Endothelial cell of umbilical vein (primary cell): ENCODE measurements around the gene DLG5.

Experiments
- EZH2 ChIP-seq: IDR thresholded peaks from 2 replicates; pipeline ENCODE4 v1.6.1; 2012; ENCODE audit warnings: borderline replicate concordance, low read depth, mild to moderate bottlenecking, moderate library complexity, low read length, inconsistent platforms; ENCODE audit not compliant: severe bottlenecking
- FOS ChIP-seq: IDR thresholded peaks from 2 replicates; pipeline ENCODE4 v1.6.1; 2011; ENCODE audit warnings: mild to moderate bottlenecking, low read length, moderate library complexity, borderline replicate concordance; ENCODE audit not compliant: insufficient read depth
- GATA2 ChIP-seq: IDR thresholded peaks from 2 replicates; pipeline ENCODE4 v1.7.0; 2011; ENCODE audit warnings: low read depth, mild to moderate bottlenecking, moderate library complexity, mixed read lengths, low read length; ENCODE audit not compliant: insufficient read length, insufficient read depth
- POLR2A ChIP-seq: IDR thresholded peaks from 2 replicates; pipeline ENCODE4 v1.6.1; 2012; ENCODE audit warnings: low read depth, mild to moderate bottlenecking, control low read depth, low read length
- POLR2AphosphoS5 ChIP-seq: IDR thresholded peaks from 2 replicates; pipeline ENCODE4 v1.6.1; 2012; ENCODE audit warnings: low read depth, mild to moderate bottlenecking, control low read depth, low read length, moderate library complexity; ENCODE audit not compliant: insufficient read depth
- TF ChIP-seq, protein P1 (sequence below), 2 donors: IDR thresholded peaks; 1 replicate in 1 of 2; 2 replicates in 1 of 2; pipeline ENCODE4 v1.5.1; 2011; ENCODE audit warnings: low read length in 2 of 2, mild to moderate bottlenecking in 2 of 2, moderate library complexity in 2 of 2, control low read depth in 1 of 2, inconsistent platforms in 1 of 2, low read depth in 1 of 2; ENCODE audit not compliant: insufficient read depth in 1 of 2; ENCODE audit errors: extremely low read depth in 1 of 2
- TF ChIP-seq, protein P2 (sequence below): IDR thresholded peaks from 2 replicates; pipeline ENCODE4 v1.6.1; 2011; ENCODE audit not compliant: insufficient read depth, insufficient read length

DNA sequence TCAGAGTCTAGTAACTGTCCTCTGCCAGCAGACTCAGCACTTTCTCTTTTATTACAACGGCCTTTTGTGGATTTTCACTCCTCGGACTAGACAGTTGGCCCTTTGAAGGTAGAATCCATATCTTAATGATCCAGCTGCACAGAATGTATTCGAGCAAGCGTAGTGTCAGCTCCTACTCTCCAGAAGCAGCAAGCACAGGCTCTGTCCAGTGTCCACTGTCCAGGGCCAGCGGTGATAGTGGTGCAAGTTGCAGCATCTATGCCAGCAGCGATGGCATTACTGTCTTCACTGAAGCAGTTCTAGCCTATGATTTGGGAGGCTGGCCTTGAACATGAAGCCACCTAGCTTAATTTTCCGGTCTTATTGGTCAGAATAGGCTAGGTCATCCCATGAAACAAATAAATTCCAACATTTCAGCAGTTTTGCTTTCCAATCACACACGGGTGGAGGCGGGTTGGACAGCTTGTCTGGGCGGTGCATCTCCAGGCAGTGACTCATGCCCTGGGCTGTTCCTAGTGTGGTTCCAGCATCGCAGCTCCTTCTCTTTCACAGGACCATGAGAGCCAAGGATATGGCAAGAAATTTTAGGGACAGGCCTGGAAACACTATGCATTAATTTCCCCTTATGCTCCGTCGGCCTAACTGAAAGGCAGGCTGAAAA lies 180.4 kb downstream of the DLG5 start:
- TF ChIP-seq POLR2A (no peak), GATA2 (no peak), EZH2 (no peak), POLR2AphosphoS5 (no peak), FOS (peak; percentile 23)
- TF ChIP-seq, protein P1, sequence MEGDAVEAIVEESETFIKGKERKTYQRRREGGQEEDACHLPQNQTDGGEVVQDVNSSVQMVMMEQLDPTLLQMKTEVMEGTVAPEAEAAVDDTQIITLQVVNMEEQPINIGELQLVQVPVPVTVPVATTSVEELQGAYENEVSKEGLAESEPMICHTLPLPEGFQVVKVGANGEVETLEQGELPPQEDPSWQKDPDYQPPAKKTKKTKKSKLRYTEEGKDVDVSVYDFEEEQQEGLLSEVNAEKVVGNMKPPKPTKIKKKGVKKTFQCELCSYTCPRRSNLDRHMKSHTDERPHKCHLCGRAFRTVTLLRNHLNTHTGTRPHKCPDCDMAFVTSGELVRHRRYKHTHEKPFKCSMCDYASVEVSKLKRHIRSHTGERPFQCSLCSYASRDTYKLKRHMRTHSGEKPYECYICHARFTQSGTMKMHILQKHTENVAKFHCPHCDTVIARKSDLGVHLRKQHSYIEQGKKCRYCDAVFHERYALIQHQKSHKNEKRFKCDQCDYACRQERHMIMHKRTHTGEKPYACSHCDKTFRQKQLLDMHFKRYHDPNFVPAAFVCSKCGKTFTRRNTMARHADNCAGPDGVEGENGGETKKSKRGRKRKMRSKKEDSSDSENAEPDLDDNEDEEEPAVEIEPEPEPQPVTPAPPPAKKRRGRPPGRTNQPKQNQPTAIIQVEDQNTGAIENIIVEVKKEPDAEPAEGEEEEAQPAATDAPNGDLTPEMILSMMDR (IDR thresholded peaks at IDR 0.05; ENCODE audit: extremely low read depth in 1 of 2, insufficient read depth in 1 of 2, low read depth in 1 of 2, low read length in 2 of 2), result no peak
- TF ChIP-seq, protein P2, sequence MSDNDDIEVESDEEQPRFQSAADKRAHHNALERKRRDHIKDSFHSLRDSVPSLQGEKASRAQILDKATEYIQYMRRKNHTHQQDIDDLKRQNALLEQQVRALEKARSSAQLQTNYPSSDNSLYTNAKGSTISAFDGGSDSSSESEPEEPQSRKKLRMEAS, result no peak
